ENCODE data around the gene PPP1R15B. TPM values are rescaled to one million over a fixed set of nuclear protein-coding genes. Genes with fewer than 3 reads are reported as not detected.
A peak's percentile ranks its signal among the peaks of the same experiment; 100 is the strongest.

The PPP1R15B gene
- total RNA-seq, 1 donor from 2014 or later: 45.3 TPM

- H3K9me3 ChIP-seq: no peaks in the 10 kb centered on the region
- DNase-seq: no peak
- intact Hi-C loops (cut with DNase I): loop anchor here (10.0 kb wide), 1 partner anchor 202 kb away; the partner anchor contains the start of gene REN
- no peaks in the 10 kb centered on the region for H3K36me3 ChIP-seq
- no peak overlapping the region for H3K27ac ChIP-seq
- H3K4me1 ChIP-seq: peaks cover 12% of the 10 kb centered on the region
- no peak for ATAC-seq
- no peak overlapping the region for H3K4me3 ChIP-seq
- TF ChIP-seq, protein P1, sequence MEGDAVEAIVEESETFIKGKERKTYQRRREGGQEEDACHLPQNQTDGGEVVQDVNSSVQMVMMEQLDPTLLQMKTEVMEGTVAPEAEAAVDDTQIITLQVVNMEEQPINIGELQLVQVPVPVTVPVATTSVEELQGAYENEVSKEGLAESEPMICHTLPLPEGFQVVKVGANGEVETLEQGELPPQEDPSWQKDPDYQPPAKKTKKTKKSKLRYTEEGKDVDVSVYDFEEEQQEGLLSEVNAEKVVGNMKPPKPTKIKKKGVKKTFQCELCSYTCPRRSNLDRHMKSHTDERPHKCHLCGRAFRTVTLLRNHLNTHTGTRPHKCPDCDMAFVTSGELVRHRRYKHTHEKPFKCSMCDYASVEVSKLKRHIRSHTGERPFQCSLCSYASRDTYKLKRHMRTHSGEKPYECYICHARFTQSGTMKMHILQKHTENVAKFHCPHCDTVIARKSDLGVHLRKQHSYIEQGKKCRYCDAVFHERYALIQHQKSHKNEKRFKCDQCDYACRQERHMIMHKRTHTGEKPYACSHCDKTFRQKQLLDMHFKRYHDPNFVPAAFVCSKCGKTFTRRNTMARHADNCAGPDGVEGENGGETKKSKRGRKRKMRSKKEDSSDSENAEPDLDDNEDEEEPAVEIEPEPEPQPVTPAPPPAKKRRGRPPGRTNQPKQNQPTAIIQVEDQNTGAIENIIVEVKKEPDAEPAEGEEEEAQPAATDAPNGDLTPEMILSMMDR (IDR thresholded peaks at IDR 0.05): no peak
- H3K27me3 ChIP-seq (ENCODE audit: low read depth): no peaks in the 10 kb centered on the region
Observed at GRCh38 chr1:204366759-204367158, 44.9 kb downstream of the PPP1R15B start.

GRCh38 chr1:204363335-204364114 lies 48.1 kb downstream of the PPP1R15B start:
- Histone ChIP-seq H3K27ac (peak overlapping the region; percentile 37), H3K36me3 (no peaks in the 10 kb centered on the region), H3K4me1 (peaks cover 18% of the 10 kb centered on the region), H3K4me3 (peak overlapping the region; percentile 60), H3K27me3 (ENCODE audit: low read depth) (peaks cover 10% of the 10 kb centered on the region), H3K9me3 (no peaks in the 10 kb centered on the region)
- TF ChIP-seq, protein P1 (IDR thresholded peaks at IDR 0.05): peak; percentile 95
- peak; percentile 75 for DNase-seq
- intact Hi-C loops (cut with DNase I): loop anchor here (10.0 kb wide), 1 partner anchor 199 kb away; the partner anchor contains the start of gene REN
- ATAC-seq: peak; percentile 90 to 91

DNA sequence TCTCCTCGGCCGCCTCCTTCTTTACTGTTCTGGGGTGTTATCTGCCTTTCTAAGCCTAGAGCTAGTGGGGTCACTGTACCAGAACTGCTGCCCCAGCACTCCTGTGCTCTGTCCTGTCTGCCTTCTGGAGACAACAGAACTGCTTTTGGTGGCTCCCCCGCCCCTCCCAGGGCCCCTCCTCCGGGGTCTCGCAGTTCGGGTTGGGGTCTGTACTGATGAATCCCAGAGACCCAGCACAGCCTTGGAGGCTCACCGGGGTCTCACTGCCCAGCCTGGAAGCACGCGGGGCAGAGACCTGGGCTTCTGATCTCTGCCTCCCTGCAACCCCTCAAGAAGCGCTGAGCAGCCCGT lies 48.7 kb downstream of the PPP1R15B start:
- peak overlapping the region; percentile 37 for H3K27ac ChIP-seq
- no peaks in the 10 kb centered on the region for H3K9me3 ChIP-seq
- peak overlapping the region; percentile 60 for H3K4me3 ChIP-seq
- no peaks in the 10 kb centered on the region for H3K36me3 ChIP-seq
- peaks cover 18% of the 10 kb centered on the region for H3K4me1 ChIP-seq
- TF ChIP-seq, protein P1 (IDR thresholded peaks at IDR 0.05): no peak
- ATAC-seq (peak in 1 of 2 donors; percentile 2), DNase-seq (no peak)
- H3K27me3 ChIP-seq (ENCODE audit: low read depth): peaks cover 10% of the 10 kb centered on the region
- intact Hi-C loops (cut with DNase I): loop anchor here (10.0 kb wide), 1 partner anchor 198 kb away; the partner anchor contains the start of gene REN

- Histone ChIP-seq H3K4me1 (peaks cover 18% of the 10 kb centered on the region), H3K9me3 (no peaks in the 10 kb centered on the region), H3K27ac (no peak overlapping the region), H3K36me3 (no peaks in the 10 kb centered on the region), H3K4me3 (no peak overlapping the region), H3K27me3 (ENCODE audit: low read depth) (peaks cover 10% of the 10 kb centered on the region)
- intact Hi-C loops (cut with DNase I): loop anchor here (10.0 kb wide), 1 partner anchor 197 kb away; the partner anchor contains the start of gene REN
- TF ChIP-seq, protein P1 (IDR thresholded peaks at IDR 0.05): no peak
- DNase-seq (no peak), ATAC-seq (no peak)
Observed at GRCh38 chr1:204361781-204362180, 49.8 kb downstream of the PPP1R15B start.

- Histone ChIP-seq H3K27ac (no peak overlapping the region), H3K4me1 (peaks cover 18% of the 10 kb centered on the region), H3K4me3 (no peak overlapping the region), H3K9me3 (no peaks in the 10 kb centered on the region), H3K36me3 (no peaks in the 10 kb centered on the region), H3K27me3 (ENCODE audit: low read depth) (peaks cover 10% of the 10 kb centered on the region)
- TF ChIP-seq, protein P1 (IDR thresholded peaks at IDR 0.05): no peak
- ATAC-seq: no peak
- intact Hi-C loops (cut with DNase I): loop anchor here (10.0 kb wide), 1 partner anchor 197 kb away; the partner anchor contains the start of gene REN
- DNase-seq: no peak
Observed at GRCh38 chr1:204361341-204361771, 50.3 kb downstream of the PPP1R15B start.

Data from lower lobe of right lung (tissue), 2 donors.